Hair follicle dermal papilla cell (primary cell): Measurements from ENCODE around the gene TAL1. TPM values are rescaled to one million over a fixed set of nuclear protein-coding genes. Genes with fewer than 3 reads are reported as not detected.

Experiments used
- total RNA-seq: library from RNA; depleted of rRNA; stranded (reverse); fragments of >200 nt; gene quantifications from 2 replicates; pipeline ENCODE4 v1.2.3, GENCODE V29; 2012

The TAL1 gene
- not detected in 2 replicates for total RNA-seq

DNA sequence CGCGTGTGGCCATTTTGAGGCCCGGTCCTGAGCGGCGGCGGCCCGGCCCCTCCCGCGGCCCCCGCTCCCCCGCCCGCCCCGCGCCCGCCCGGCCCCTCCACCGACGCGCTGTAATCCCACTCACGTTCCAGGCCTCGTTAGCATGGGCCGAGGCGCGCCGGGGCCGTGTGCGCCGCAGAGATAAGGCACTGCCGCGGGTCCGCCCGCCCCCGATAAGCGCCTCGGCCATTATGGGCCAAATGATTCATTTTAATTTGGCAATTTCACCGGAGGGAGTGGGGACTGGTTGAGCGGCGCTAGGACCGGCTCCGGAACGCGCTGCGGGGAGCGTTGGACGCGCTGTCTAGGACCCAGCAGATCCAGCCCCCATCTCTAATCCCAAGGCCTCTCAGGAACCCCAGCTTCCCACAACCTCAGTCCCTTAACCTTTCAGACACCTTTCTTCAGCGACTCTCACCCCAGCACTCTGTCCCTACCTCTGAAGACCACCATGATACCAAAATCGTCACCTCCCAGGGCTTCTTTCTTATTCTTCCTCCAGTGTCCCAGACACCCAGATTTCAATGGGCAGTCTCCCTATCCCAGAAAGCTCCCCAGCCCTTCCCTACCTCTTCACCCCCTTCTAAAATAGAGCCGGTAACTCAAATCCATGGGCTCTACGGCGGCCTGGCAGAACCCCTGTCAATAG is at the start of gene TAL1:
TAL1 (minus strand) TSS at position 39 of the 688 bp plus-strand sequence. CDS start 6,337 bp downstream, outside the sequence.

DNA sequence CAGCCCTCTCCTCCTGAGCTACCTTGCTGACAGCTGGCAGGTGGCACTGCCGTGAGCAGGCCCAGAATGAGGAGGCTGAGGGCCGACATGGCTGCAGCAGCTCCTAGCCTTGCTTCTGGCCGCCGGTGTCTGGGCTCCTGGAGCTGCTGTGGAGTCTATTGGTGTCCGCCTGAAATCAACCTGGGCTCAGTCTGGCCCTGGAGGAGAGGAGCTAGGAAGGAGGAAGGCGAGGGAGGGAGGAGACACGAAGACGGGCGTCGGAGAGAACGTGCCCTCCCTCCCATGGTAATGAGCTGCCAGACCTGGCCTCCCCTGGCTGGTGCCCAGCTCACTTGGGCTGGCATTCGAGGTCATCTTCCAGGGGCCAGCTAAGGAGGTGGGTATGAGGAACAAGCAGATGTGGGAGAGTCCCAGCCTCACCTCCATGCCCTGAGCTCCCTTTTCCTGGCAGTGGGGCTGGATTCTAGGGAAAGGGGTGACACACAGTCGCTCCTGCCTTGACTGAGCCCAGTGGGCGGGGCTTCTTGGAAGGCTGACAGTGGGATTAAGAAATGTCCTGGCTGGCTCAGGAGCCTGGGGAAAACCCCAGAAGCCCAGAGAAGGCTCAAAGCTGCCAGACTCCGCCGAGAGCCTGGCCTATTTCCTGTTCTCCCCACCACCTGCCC is 42.0 kb downstream of the TAL1 start, which contains the start of gene PDZK1IP1:
PDZK1IP1 (minus strand) TSS at position 193 of the 665 bp plus-strand sequence; CDS start at position 89, 104 bp downstream.

Other genes starting within 250 kb of the TAL1 start
- gene CYP4X1, start 208.6 kb downstream of the TAL1 start, total RNA-seq: not detected in 2 replicates
- gene CYP4Z1, start 165.0 kb downstream of the TAL1 start, total RNA-seq: not detected in 2 replicates
- not detected in 2 replicates for gene CYP4A22, start 94.8 kb downstream of the TAL1 start, total RNA-seq
- not detected in 2 replicates for gene PDZK1IP1, start 42.2 kb downstream of the TAL1 start, total RNA-seq
- 5.5 and 6.3 TPM in 2 replicates for gene STIL, start 81.9 kb upstream of the TAL1 start, total RNA-seq
- gene CMPK1, start 101.6 kb upstream of the TAL1 start, total RNA-seq: 88.4 and 89.6 TPM in 2 replicates
- gene FOXE3, start 184.1 kb upstream of the TAL1 start, total RNA-seq: not detected in 2 replicates
- gene FOXD2, start 205.8 kb upstream of the TAL1 start, total RNA-seq: 0.16 and 0.24 TPM in 2 replicates